ENCODE measurements around the gene GABBR2. TPM values are rescaled to one million over a fixed set of nuclear protein-coding genes. Genes with fewer than 3 reads are reported as not detected.

GABBR2 gene
- total RNA-seq, 1 donor from 2014 or later, result 116 TPM

- Mint-ChIP-seq H3K4me3 (ENCODE audit: unreplicated experiment) (no peak overlapping the region), H3K36me3 (ENCODE audit: unreplicated experiment) (peaks cover 12% of the 10 kb centered on the region), H3K27me3 (ENCODE audit: unreplicated experiment) (peaks cover 17% of the 10 kb centered on the region), H3K4me1 (ENCODE audit: low read depth, unreplicated experiment) (peaks cover 49% of the 10 kb centered on the region), H3K27ac (ENCODE audit: unreplicated experiment) (no peak overlapping the region), H3K9me3 (ENCODE audit: unreplicated experiment) (peaks cover 16% of the 10 kb centered on the region)
- DNase-seq, result no peak
- no peak for TF ChIP-seq CTCF (IDR thresholded peaks at IDR 0.05; ENCODE audit: partially characterized antibody, unreplicated experiment)
Observed at GRCh38 chr9:98572054-98572627, 136.6 kb downstream of the GABBR2 start.

- H3K9me3 Mint-ChIP-seq (ENCODE audit: unreplicated experiment), result peaks cover 17% of the 10 kb centered on the region
- H3K27me3 Mint-ChIP-seq (ENCODE audit: unreplicated experiment), result peaks cover 16% of the 10 kb centered on the region
- no peak for DNase-seq
- TF ChIP-seq CTCF (IDR thresholded peaks at IDR 0.05; ENCODE audit: partially characterized antibody, unreplicated experiment), result no peak
- H3K4me1 Mint-ChIP-seq (ENCODE audit: low read depth, unreplicated experiment), result peaks cover 53% of the 10 kb centered on the region
- peaks cover 7% of the 10 kb centered on the region for H3K36me3 Mint-ChIP-seq (ENCODE audit: unreplicated experiment)
- no peak overlapping the region for H3K4me3 Mint-ChIP-seq (ENCODE audit: unreplicated experiment)
- H3K27ac Mint-ChIP-seq (ENCODE audit: unreplicated experiment), result no peak overlapping the region
Observed at GRCh38 chr9:98571643-98572042, 137.1 kb downstream of the GABBR2 start.

- no peak for TF ChIP-seq CTCF (IDR thresholded peaks at IDR 0.05; ENCODE audit: partially characterized antibody, unreplicated experiment)
- Mint-ChIP-seq H3K4me1 (ENCODE audit: low read depth, unreplicated experiment) (peaks cover 51% of the 10 kb centered on the region), H3K27me3 (ENCODE audit: unreplicated experiment) (peaks cover 10% of the 10 kb centered on the region), H3K27ac (ENCODE audit: unreplicated experiment) (peak overlapping the region; percentile 38), H3K9me3 (ENCODE audit: unreplicated experiment) (peaks cover 21% of the 10 kb centered on the region), H3K4me3 (ENCODE audit: unreplicated experiment) (no peak overlapping the region), H3K36me3 (ENCODE audit: unreplicated experiment) (no peaks in the 10 kb centered on the region)
- no peak for DNase-seq
Observed at GRCh38 chr9:98570663-98571440, 137.9 kb downstream of the GABBR2 start.

GRCh38 chr9:98570055-98570454 lies 138.7 kb downstream of the GABBR2 start:
- Mint-ChIP-seq H3K4me1 (ENCODE audit: low read depth, unreplicated experiment) (peaks cover 49% of the 10 kb centered on the region), H3K27ac (ENCODE audit: unreplicated experiment) (peak overlapping the region; percentile 33), H3K9me3 (ENCODE audit: unreplicated experiment) (peaks cover 20% of the 10 kb centered on the region), H3K4me3 (ENCODE audit: unreplicated experiment) (no peak overlapping the region), H3K36me3 (ENCODE audit: unreplicated experiment) (no peaks in the 10 kb centered on the region), H3K27me3 (ENCODE audit: unreplicated experiment) (peaks cover 8% of the 10 kb centered on the region)
- DNase-seq, result no peak
- no peak for TF ChIP-seq CTCF (IDR thresholded peaks at IDR 0.05; ENCODE audit: partially characterized antibody, unreplicated experiment)

- H3K4me3 Mint-ChIP-seq (ENCODE audit: unreplicated experiment), result peak overlapping the region; percentile 40
- peaks cover 48% of the 10 kb centered on the region for H3K4me1 Mint-ChIP-seq (ENCODE audit: low read depth, unreplicated experiment)
- no peaks in the 10 kb centered on the region for H3K36me3 Mint-ChIP-seq (ENCODE audit: unreplicated experiment)
- H3K9me3 Mint-ChIP-seq (ENCODE audit: unreplicated experiment), result peaks cover 20% of the 10 kb centered on the region
- peak overlapping the region; percentile 96 for H3K27ac Mint-ChIP-seq (ENCODE audit: unreplicated experiment)
- TF ChIP-seq CTCF (IDR thresholded peaks at IDR 0.05; ENCODE audit: partially characterized antibody, unreplicated experiment), result no peak
- no peak for DNase-seq
- H3K27me3 Mint-ChIP-seq (ENCODE audit: unreplicated experiment), result peaks cover 8% of the 10 kb centered on the region
Observed at GRCh38 chr9:98569491-98569890, 139.2 kb downstream of the GABBR2 start.
